ENCODE data around the gene ENTPD2. TPM values are rescaled to one million over a fixed set of nuclear protein-coding genes. Genes with fewer than 3 reads are reported as not detected.

Gene ENTPD2
- total and polyA plus RNA-seq, 2 donors (not counting 1 experiment from before 2014, with no cell fraction given) = under 0.01 TPM; not detected in 1

GRCh38 chr9:137020771-137021567 is 32.9 kb downstream of the ENTPD2 start:
- Histone ChIP-seq H3K9me3 (ENCODE audit: control insufficient read depth, insufficient read depth, low read depth, low read length) (no peaks in the 10 kb centered on the region), H3K4me1 (ENCODE audit: control insufficient read depth, extremely low read depth, insufficient read depth, low read length) (no peaks in the 10 kb centered on the region), H3K4me3 (replicated peaks in 1 of 4; ENCODE audit: control extremely low read depth in 1 of 4, insufficient read depth in 1 of 4, low read depth in 3 of 4, low read length in 4 of 4) (no peak overlapping the region), H3K79me2 (ENCODE audit: control insufficient read depth, insufficient read depth, low read length) (no peaks in the 10 kb centered on the region), H4K20me1 (ENCODE audit: control insufficient read depth, extremely low read depth, insufficient read depth, low read length) (no peaks in the 10 kb centered on the region), H3K27me3 (ENCODE audit: control insufficient read depth, insufficient read depth, low read length) (no peaks in the 10 kb centered on the region), H3K27ac (ENCODE audit: insufficient read depth, low read length) (no peak overlapping the region), H3K36me3 (ENCODE audit: control insufficient read depth, insufficient read depth, low read length) (peaks cover 6% of the 10 kb centered on the region), H3K9ac (ENCODE audit: insufficient read depth, low read length) (no peak overlapping the region), H3K4me2 (ENCODE audit: extremely low read depth, insufficient read depth, low read length) (no peak overlapping the region), H2AFZ (ENCODE audit: low read length) (no peak overlapping the region)
- no peak for TF ChIP-seq EZH2 (IDR thresholded peaks at IDR 0.05; ENCODE audit: low read length, missing control alignments)
- no peak for TF ChIP-seq CTCF (conservative IDR thresholded peaks at IDR 0.05 in 1 of 2, IDR thresholded peaks at IDR 0.05 in 1 of 2; ENCODE audit: low read depth in 1 of 2, low read length in 2 of 2)
- no peak for DNase-seq (ENCODE audit: low read depth in 2 of 2)

GRCh38 chr9:137019891-137020683 is 33.8 kb downstream of the ENTPD2 start:
- H3K4me1 ChIP-seq (ENCODE audit: control insufficient read depth, extremely low read depth, insufficient read depth, low read length) = no peaks in the 10 kb centered on the region
- H4K20me1 ChIP-seq (ENCODE audit: control insufficient read depth, extremely low read depth, insufficient read depth, low read length) = no peaks in the 10 kb centered on the region
- no peak overlapping the region for H3K4me3 ChIP-seq (replicated peaks in 1 of 4; ENCODE audit: control extremely low read depth in 1 of 4, insufficient read depth in 1 of 4, low read depth in 3 of 4, low read length in 4 of 4)
- no peaks in the 10 kb centered on the region for H3K9me3 ChIP-seq (ENCODE audit: control insufficient read depth, insufficient read depth, low read depth, low read length)
- H3K27me3 ChIP-seq (ENCODE audit: control insufficient read depth, insufficient read depth, low read length) = no peaks in the 10 kb centered on the region
- no peak for TF ChIP-seq CTCF (conservative IDR thresholded peaks at IDR 0.05 in 1 of 2, IDR thresholded peaks at IDR 0.05 in 1 of 2; ENCODE audit: low read depth in 1 of 2, low read length in 2 of 2)
- no peak for TF ChIP-seq EZH2 (IDR thresholded peaks at IDR 0.05; ENCODE audit: low read length, missing control alignments)
- H3K79me2 ChIP-seq (ENCODE audit: control insufficient read depth, insufficient read depth, low read length) = no peaks in the 10 kb centered on the region
- no peak overlapping the region for H3K27ac ChIP-seq (ENCODE audit: insufficient read depth, low read length)
- no peak overlapping the region for H3K9ac ChIP-seq (ENCODE audit: insufficient read depth, low read length)
- no peak overlapping the region for H2AFZ ChIP-seq (ENCODE audit: low read length)
- H3K4me2 ChIP-seq (ENCODE audit: extremely low read depth, insufficient read depth, low read length) = no peak overlapping the region
- DNase-seq (ENCODE audit: low read depth in 2 of 2) = no peak
- peaks cover 10% of the 10 kb centered on the region for H3K36me3 ChIP-seq (ENCODE audit: control insufficient read depth, insufficient read depth, low read length)

GRCh38 chr9:137018761-137019559 is 34.9 kb downstream of the ENTPD2 start:
- TF ChIP-seq CTCF (conservative IDR thresholded peaks at IDR 0.05 in 1 of 2, IDR thresholded peaks at IDR 0.05 in 1 of 2; ENCODE audit: low read depth in 1 of 2, low read length in 2 of 2) (no peak), EZH2 (IDR thresholded peaks at IDR 0.05; ENCODE audit: low read length, missing control alignments) (no peak)
- H3K36me3 ChIP-seq (ENCODE audit: control insufficient read depth, insufficient read depth, low read length) = peaks cover 10% of the 10 kb centered on the region
- H3K4me2 ChIP-seq (ENCODE audit: extremely low read depth, insufficient read depth, low read length) = no peak overlapping the region
- no peaks in the 10 kb centered on the region for H3K4me1 ChIP-seq (ENCODE audit: control insufficient read depth, extremely low read depth, insufficient read depth, low read length)
- no peaks in the 10 kb centered on the region for H3K27me3 ChIP-seq (ENCODE audit: control insufficient read depth, insufficient read depth, low read length)
- H3K9me3 ChIP-seq (ENCODE audit: control insufficient read depth, insufficient read depth, low read depth, low read length) = no peaks in the 10 kb centered on the region
- no peak overlapping the region for H3K9ac ChIP-seq (ENCODE audit: insufficient read depth, low read length)
- H3K27ac ChIP-seq (ENCODE audit: insufficient read depth, low read length) = no peak overlapping the region
- H3K4me3 ChIP-seq (replicated peaks in 1 of 4; ENCODE audit: control extremely low read depth in 1 of 4, insufficient read depth in 1 of 4, low read depth in 3 of 4, low read length in 4 of 4) = no peak overlapping the region
- H3K79me2 ChIP-seq (ENCODE audit: control insufficient read depth, insufficient read depth, low read length) = no peaks in the 10 kb centered on the region
- no peaks in the 10 kb centered on the region for H4K20me1 ChIP-seq (ENCODE audit: control insufficient read depth, extremely low read depth, insufficient read depth, low read length)
- DNase-seq (ENCODE audit: low read depth in 2 of 2) = no peak
- no peak overlapping the region for H2AFZ ChIP-seq (ENCODE audit: low read length)

Measured in fibroblast of lung (primary cell).